ENCODE data around the gene WNT2.

WNT2 gene

GRCh38 chr7:117243390-117243789 lies 79.5 kb downstream of the WNT2 start:
- ATAC-seq = no peak
- no peak for TF ChIP-seq ISL1 (CRISPR knock-in tag; IDR thresholded peaks at IDR 0.05)
- TF ChIP-seq ZNF70 (CRISPR knock-in tag; IDR thresholded peaks at IDR 0.05) = no peak
- no peak for TF ChIP-seq TSHZ2 (CRISPR knock-in tag; IDR thresholded peaks at IDR 0.05)
- TF ChIP-seq GLIS3 (CRISPR knock-in tag; IDR thresholded peaks at IDR 0.05) = no peak
- TF ChIP-seq POU6F1 (CRISPR knock-in tag; IDR thresholded peaks at IDR 0.05; ENCODE audit: borderline replicate concordance, low read depth) = no peak

GRCh38 chr7:117241088-117241487 lies 81.8 kb downstream of the WNT2 start:
- TF ChIP-seq ARNTL (CRISPR knock-in tag; IDR thresholded peaks at IDR 0.05; ENCODE audit: borderline replicate concordance, low read depth) (no peak), ZNF565 (CRISPR knock-in tag; conservative IDR thresholded peaks at IDR 0.05; ENCODE audit: low read depth) (no peak), ZFP3 (CRISPR knock-in tag; IDR thresholded peaks at IDR 0.05) (no peak)
- ATAC-seq = no peak

- ATAC-seq = no peak
- no peak for TF ChIP-seq ZNF8 (CRISPR knock-in tag; IDR thresholded peaks at IDR 0.05)
- TF ChIP-seq ARNTL (CRISPR knock-in tag; IDR thresholded peaks at IDR 0.05; ENCODE audit: borderline replicate concordance, low read depth) = no peak
- TF ChIP-seq SNAI2 (CRISPR knock-in tag; IDR thresholded peaks at IDR 0.05) = no peak
- TF ChIP-seq ESRRG (CRISPR knock-in tag; IDR thresholded peaks at IDR 0.05) = no peak
- no peak for TF ChIP-seq RARB (CRISPR knock-in tag; IDR thresholded peaks at IDR 0.05)
- TF ChIP-seq ZFP30 (CRISPR knock-in tag; IDR thresholded peaks at IDR 0.05) = no peak
- no peak for TF ChIP-seq ZNF70 (CRISPR knock-in tag; IDR thresholded peaks at IDR 0.05)
- TF ChIP-seq, protein P1, sequence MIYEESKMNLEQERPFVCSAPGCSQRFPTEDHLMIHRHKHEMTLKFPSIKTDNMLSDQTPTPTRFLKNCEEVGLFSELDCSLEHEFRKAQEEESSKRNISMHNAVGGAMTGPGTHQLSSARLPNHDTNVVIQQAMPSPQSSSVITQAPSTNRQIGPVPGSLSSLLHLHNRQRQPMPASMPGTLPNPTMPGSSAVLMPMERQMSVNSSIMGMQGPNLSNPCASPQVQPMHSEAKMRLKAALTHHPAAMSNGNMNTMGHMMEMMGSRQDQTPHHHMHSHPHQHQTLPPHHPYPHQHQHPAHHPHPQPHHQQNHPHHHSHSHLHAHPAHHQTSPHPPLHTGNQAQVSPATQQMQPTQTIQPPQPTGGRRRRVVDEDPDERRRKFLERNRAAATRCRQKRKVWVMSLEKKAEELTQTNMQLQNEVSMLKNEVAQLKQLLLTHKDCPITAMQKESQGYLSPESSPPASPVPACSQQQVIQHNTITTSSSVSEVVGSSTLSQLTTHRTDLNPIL (CRISPR knock-in tag; IDR thresholded peaks at IDR 0.05; ENCODE audit: low read depth) = no peak
- TF ChIP-seq ZC3H10 (CRISPR knock-in tag; IDR thresholded peaks at IDR 0.05) = no peak
- TF ChIP-seq TSHZ2 (CRISPR knock-in tag; IDR thresholded peaks at IDR 0.05) = no peak
- TF ChIP-seq TCF4 (CRISPR knock-in tag; IDR thresholded peaks at IDR 0.05; ENCODE audit: borderline replicate concordance) = no peak
- TF ChIP-seq TOX (CRISPR knock-in tag; IDR thresholded peaks at IDR 0.05; ENCODE audit: borderline replicate concordance) = no peak
- TF ChIP-seq CSRNP3 (CRISPR knock-in tag; IDR thresholded peaks at IDR 0.05) = no peak
- no peak for TF ChIP-seq CSDC2 (CRISPR knock-in tag; IDR thresholded peaks at IDR 0.05)
- TF ChIP-seq POU6F1 (CRISPR knock-in tag; IDR thresholded peaks at IDR 0.05; ENCODE audit: borderline replicate concordance, low read depth) = no peak
- TF ChIP-seq BACH2 (CRISPR knock-in tag; IDR thresholded peaks at IDR 0.05; ENCODE audit: borderline replicate concordance) = no peak
- TF ChIP-seq PPARA (CRISPR knock-in tag; IDR thresholded peaks at IDR 0.05; ENCODE audit: borderline replicate concordance) = no peak
- no peak for TF ChIP-seq PATZ1 (CRISPR knock-in tag; IDR thresholded peaks at IDR 0.05; ENCODE audit: borderline replicate concordance)
- TF ChIP-seq ZFP3 (CRISPR knock-in tag; IDR thresholded peaks at IDR 0.05) = no peak
- no peak for TF ChIP-seq GLIS3 (CRISPR knock-in tag; IDR thresholded peaks at IDR 0.05)
Observed at GRCh38 chr7:117238937-117239336, 83.9 kb downstream of the WNT2 start.
